Activated CD4-positive, alpha-beta T cell treated with anti-CD3 and anti-CD28 coated beads for 48 hours (primary cell): ENCODE measurements around the gene OR2Z1.

ENCODE experiments used
- DNase-seq: peaks from one replicate; pipeline ENCODE4 v3.0.0-alpha.2; 2020

Gene OR2Z1

GRCh38 chr19:8721334-8721733 is at the start of gene OR2Z1:
TSS of gene OR2Z1 (plus strand) at chr19:8721634. CDS start at chr19:8731029, 9,395 bp downstream.
- DNase-seq: no peak

GRCh38 chr19:8673276-8673891 is 48.0 kb upstream of the OR2Z1 start:
- no peak for DNase-seq

- DNase-seq: no peak
Measured at GRCh38 chr19:8675066-8675465, 46.4 kb upstream of the OR2Z1 start.

GRCh38 chr19:8678244-8678807 is 43.1 kb upstream of the OR2Z1 start:
- DNase-seq: no peak

GRCh38 chr19:8680676-8681344 is 40.6 kb upstream of the OR2Z1 start:
- no peak for DNase-seq

GRCh38 chr19:8681345-8682029 is 39.9 kb upstream of the OR2Z1 start:
- no peak for DNase-seq

- DNase-seq: no peak
Measured at GRCh38 chr19:8682472-8682871, 39.0 kb upstream of the OR2Z1 start.

- no peak for DNase-seq
Measured at GRCh38 chr19:8682931-8683330, 38.5 kb upstream of the OR2Z1 start.

- no peak for DNase-seq
Measured at GRCh38 chr19:8684001-8684902, 37.2 kb upstream of the OR2Z1 start.

- DNase-seq: no peak
Measured at GRCh38 chr19:8686549-8686948, 34.9 kb upstream of the OR2Z1 start.

GRCh38 chr19:8688930-8689329 is 32.5 kb upstream of the OR2Z1 start:
- DNase-seq: no peak

GRCh38 chr19:8690753-8691539 is 30.5 kb upstream of the OR2Z1 start:
- DNase-seq: no peak

GRCh38 chr19:8695501-8695900 is 25.9 kb upstream of the OR2Z1 start:
- no peak for DNase-seq

GRCh38 chr19:8695911-8696310 is 25.5 kb upstream of the OR2Z1 start:
- DNase-seq: no peak

- no peak for DNase-seq
Measured at GRCh38 chr19:8696993-8697392, 24.4 kb upstream of the OR2Z1 start.

GRCh38 chr19:8697671-8698432 is 23.6 kb upstream of the OR2Z1 start:
- peak; percentile 31 for DNase-seq

GRCh38 chr19:8698433-8699063 is 22.9 kb upstream of the OR2Z1 start, which contains the start of gene ACTL9:
TSS of gene ACTL9 (minus strand) at chr19:8698795. CDS start at chr19:8698701, 94 bp downstream.
- DNase-seq: no peak

GRCh38 chr19:8699908-8700307 is 21.5 kb upstream of the OR2Z1 start:
- DNase-seq: no peak

GRCh38 chr19:8700956-8701355 is 20.5 kb upstream of the OR2Z1 start:
- DNase-seq: no peak

- DNase-seq: peak; percentile 41
Measured at GRCh38 chr19:8702350-8702749, 19.1 kb upstream of the OR2Z1 start.

GRCh38 chr19:8703223-8703622 is 18.2 kb upstream of the OR2Z1 start:
- no peak for DNase-seq
